Esophagus squamous epithelium (tissue), 4 donors: ENCODE results near the gene MICAL1.

Experiments
- POLR2A ChIP-seq, 4 donors: fragments of 450-650 bp; IDR thresholded peaks; one replicate each; pipeline ENCODE4 v1.6.1; 2017; ENCODE audit warnings: antibody characterized with exemption in 4 of 4, mild to moderate bottlenecking in 4 of 4, moderate library complexity in 3 of 4
- TF ChIP-seq, protein P1 (sequence below), 6 experiments: fragments of 450-650 bp in 4 of 6; fragments of 200-600 bp in 2 of 6; sonication (generic) in 2 of 6; IDR thresholded peaks; one replicate each; pipeline ENCODE4 v1.5.1; 2016 to 2019; ENCODE audit warnings: antibody characterized with exemption in 6 of 6, mild to moderate bottlenecking in 4 of 6, moderate library complexity in 4 of 6

DNA sequence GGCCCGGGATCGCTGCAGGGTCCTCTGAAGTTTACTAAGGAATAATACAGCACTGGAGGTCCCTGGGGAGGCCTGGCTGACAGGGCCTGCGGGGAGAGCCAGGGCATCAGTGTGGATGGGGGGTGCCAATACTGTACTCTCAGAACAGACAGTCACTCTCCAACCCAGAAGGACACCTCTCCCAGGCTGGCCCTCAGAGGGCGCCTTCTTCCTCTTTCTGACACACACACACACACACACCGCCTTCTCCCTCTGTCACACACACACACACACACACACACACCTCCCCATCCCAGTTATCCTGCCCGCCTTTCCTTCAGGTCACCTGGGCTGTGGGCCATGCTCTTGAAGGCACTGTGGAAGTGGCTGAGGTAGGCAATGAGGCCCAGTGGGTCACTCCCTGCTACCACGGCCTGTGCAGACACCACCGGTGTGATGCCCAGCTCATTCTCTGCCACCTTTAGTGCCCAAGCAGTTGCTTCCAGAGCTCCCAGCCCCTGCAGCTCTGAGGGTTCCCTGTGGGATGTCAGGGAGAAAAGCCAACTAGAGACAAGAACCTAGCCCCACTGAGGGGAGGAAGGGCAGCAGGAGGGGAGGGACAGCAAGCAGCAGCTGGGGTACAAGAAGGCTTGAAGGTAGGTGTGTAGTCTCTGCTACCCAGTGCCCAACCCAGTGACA lies 7.6 kb downstream of the MICAL1 start:
- TF ChIP-seq POLR2A (IDR thresholded peaks at IDR 0.05): no peak
- TF ChIP-seq, protein P1, sequence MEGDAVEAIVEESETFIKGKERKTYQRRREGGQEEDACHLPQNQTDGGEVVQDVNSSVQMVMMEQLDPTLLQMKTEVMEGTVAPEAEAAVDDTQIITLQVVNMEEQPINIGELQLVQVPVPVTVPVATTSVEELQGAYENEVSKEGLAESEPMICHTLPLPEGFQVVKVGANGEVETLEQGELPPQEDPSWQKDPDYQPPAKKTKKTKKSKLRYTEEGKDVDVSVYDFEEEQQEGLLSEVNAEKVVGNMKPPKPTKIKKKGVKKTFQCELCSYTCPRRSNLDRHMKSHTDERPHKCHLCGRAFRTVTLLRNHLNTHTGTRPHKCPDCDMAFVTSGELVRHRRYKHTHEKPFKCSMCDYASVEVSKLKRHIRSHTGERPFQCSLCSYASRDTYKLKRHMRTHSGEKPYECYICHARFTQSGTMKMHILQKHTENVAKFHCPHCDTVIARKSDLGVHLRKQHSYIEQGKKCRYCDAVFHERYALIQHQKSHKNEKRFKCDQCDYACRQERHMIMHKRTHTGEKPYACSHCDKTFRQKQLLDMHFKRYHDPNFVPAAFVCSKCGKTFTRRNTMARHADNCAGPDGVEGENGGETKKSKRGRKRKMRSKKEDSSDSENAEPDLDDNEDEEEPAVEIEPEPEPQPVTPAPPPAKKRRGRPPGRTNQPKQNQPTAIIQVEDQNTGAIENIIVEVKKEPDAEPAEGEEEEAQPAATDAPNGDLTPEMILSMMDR (IDR thresholded peaks at IDR 0.05): no peak
